SK-N-SH (cell line): ENCODE data around the gene MROH7.

Experiments used
- EP300 ChIP-seq, 2 experiments: IDR thresholded peaks; 2 replicates each; pipeline versions ENCODE4 v1.4.0 to v1.6.1; 2012; ENCODE audit warnings: borderline replicate concordance in 1 of 2, low read depth in 1 of 2, low read length in 1 of 2
- FOXJ3 ChIP-seq: sonication (generic); formaldehyde crosslinking; IDR thresholded peaks from 2 replicates; pipeline ENCODE4 v1.5.1; 2020; ENCODE audit warnings: mild to moderate bottlenecking, missing genetic modification reagents
- JUND ChIP-seq: IDR thresholded peaks from 2 replicates; pipeline ENCODE4 v1.4.0; 2012
- POLR2AphosphoS5 ChIP-seq: IDR thresholded peaks from 2 replicates; pipeline ENCODE4 v1.6.1; 2012; ENCODE audit warnings: low read depth, low read length
- RCOR1 ChIP-seq: fragments of 150-350 bp; IDR thresholded peaks from 2 replicates; pipeline ENCODE4 v1.6.1; 2017; ENCODE audit warnings: antibody characterized with exemption, low read length
- TF ChIP-seq, protein P1 (sequence below): fragments of 200-600 bp; sonication (generic); IDR thresholded peaks from 2 replicates; pipeline ENCODE4 v1.6.1; 2017; ENCODE audit warnings: antibody characterized with exemption, mild to moderate bottlenecking, moderate library complexity
- TF ChIP-seq, protein P2 (sequence below): fragments of 150-350 bp; IDR thresholded peaks from 2 replicates; pipeline ENCODE4 v1.6.1; 2017; ENCODE audit warnings: antibody characterized with exemption, low read length, low read depth, borderline replicate concordance
- TF ChIP-seq, protein P3 (sequence below): IDR thresholded peaks from 2 replicates; pipeline ENCODE4 v1.4.0; 2012; ENCODE audit warnings: low read depth, borderline replicate concordance

DNA sequence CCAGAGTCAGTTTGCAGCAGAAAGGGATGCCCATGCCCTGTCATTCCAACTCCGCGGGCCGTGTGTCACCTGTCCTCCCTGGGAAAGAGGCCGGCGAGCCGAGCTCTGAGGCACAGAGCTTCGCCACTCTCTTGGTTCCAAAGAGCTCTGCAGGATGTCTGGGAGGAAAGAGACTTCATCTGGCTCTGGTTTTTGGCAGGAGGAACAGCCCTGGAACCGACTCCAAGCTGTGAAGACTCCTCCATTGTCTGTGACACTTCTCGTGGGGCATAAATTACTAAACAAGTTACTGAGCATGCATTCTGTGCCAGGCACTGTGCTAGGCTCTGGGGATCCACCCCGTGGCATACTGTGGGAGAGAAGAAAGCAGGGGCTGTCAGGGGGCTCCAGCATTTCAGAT lies 14.4 kb upstream of the MROH7 start:
- TF ChIP-seq, protein P1, sequence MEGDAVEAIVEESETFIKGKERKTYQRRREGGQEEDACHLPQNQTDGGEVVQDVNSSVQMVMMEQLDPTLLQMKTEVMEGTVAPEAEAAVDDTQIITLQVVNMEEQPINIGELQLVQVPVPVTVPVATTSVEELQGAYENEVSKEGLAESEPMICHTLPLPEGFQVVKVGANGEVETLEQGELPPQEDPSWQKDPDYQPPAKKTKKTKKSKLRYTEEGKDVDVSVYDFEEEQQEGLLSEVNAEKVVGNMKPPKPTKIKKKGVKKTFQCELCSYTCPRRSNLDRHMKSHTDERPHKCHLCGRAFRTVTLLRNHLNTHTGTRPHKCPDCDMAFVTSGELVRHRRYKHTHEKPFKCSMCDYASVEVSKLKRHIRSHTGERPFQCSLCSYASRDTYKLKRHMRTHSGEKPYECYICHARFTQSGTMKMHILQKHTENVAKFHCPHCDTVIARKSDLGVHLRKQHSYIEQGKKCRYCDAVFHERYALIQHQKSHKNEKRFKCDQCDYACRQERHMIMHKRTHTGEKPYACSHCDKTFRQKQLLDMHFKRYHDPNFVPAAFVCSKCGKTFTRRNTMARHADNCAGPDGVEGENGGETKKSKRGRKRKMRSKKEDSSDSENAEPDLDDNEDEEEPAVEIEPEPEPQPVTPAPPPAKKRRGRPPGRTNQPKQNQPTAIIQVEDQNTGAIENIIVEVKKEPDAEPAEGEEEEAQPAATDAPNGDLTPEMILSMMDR: no peak
- TF ChIP-seq RCOR1: no peak
- TF ChIP-seq, protein P2, sequence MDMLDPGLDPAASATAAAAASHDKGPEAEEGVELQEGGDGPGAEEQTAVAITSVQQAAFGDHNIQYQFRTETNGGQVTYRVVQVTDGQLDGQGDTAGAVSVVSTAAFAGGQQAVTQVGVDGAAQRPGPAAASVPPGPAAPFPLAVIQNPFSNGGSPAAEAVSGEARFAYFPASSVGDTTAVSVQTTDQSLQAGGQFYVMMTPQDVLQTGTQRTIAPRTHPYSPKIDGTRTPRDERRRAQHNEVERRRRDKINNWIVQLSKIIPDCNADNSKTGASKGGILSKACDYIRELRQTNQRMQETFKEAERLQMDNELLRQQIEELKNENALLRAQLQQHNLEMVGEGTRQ: no peak
- TF ChIP-seq FOXJ3 (CRISPR knock-in tag): no peak
- TF ChIP-seq, protein P3, sequence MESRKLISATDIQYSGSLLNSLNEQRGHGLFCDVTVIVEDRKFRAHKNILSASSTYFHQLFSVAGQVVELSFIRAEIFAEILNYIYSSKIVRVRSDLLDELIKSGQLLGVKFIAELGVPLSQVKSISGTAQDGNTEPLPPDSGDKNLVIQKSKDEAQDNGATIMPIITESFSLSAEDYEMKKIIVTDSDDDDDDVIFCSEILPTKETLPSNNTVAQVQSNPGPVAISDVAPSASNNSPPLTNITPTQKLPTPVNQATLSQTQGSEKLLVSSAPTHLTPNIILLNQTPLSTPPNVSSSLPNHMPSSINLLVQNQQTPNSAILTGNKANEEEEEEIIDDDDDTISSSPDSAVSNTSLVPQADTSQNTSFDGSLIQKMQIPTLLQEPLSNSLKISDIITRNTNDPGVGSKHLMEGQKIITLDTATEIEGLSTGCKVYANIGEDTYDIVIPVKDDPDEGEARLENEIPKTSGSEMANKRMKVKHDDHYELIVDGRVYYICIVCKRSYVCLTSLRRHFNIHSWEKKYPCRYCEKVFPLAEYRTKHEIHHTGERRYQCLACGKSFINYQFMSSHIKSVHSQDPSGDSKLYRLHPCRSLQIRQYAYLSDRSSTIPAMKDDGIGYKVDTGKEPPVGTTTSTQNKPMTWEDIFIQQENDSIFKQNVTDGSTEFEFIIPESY: no peak
- no peak for TF ChIP-seq EP300 (IDR thresholded peaks at IDR 0.05; ENCODE audit: borderline replicate concordance in 1 of 2, low read depth in 1 of 2, low read length in 1 of 2)
- no peak for TF ChIP-seq JUND
- TF ChIP-seq POLR2AphosphoS5: no peak
